BLaER1 (cell line): Measurements from ENCODE around the gene BCHE.

ENCODE experiments used
- H3K27ac ChIP-seq: shearing (Covaris generic); formaldehyde crosslinking; 2 replicates; pipeline ENCODE4 v1.8.1; 2022
- H3K27me3 ChIP-seq: shearing (Covaris generic); formaldehyde crosslinking; 2 replicates; pipeline ENCODE4 v1.8.1; 2022
- H3K36me3 ChIP-seq: shearing (Covaris generic); formaldehyde crosslinking; 2 replicates; pipeline ENCODE4 v1.8.1; 2022
- H3K4me1 ChIP-seq: shearing (Covaris generic); formaldehyde crosslinking; 2 replicates; pipeline ENCODE4 v1.8.1; 2022
- H3K4me2 ChIP-seq: shearing (Covaris generic); formaldehyde crosslinking; 2 replicates; pipeline ENCODE4 v1.8.1; 2022
- H3K4me3 ChIP-seq: shearing (Covaris generic); formaldehyde crosslinking; 2 replicates; pipeline ENCODE4 v1.8.1; 2022
- H3K9ac ChIP-seq: shearing (Covaris generic); formaldehyde crosslinking; 2 replicates; pipeline ENCODE4 v1.8.1; 2022
- H3K9me3 ChIP-seq: shearing (Covaris generic); formaldehyde crosslinking; 2 replicates; pipeline ENCODE4 v1.8.1; 2022
- H4K20me1 ChIP-seq: shearing (Covaris generic); formaldehyde crosslinking; 2 replicates; pipeline ENCODE4 v1.8.1; 2022
- Cebpa-rat ChIP-seq: shearing (Covaris generic); IDR thresholded peaks from 2 replicates; pipeline ENCODE4 v1.8.1; 2022

The BCHE gene

DNA sequence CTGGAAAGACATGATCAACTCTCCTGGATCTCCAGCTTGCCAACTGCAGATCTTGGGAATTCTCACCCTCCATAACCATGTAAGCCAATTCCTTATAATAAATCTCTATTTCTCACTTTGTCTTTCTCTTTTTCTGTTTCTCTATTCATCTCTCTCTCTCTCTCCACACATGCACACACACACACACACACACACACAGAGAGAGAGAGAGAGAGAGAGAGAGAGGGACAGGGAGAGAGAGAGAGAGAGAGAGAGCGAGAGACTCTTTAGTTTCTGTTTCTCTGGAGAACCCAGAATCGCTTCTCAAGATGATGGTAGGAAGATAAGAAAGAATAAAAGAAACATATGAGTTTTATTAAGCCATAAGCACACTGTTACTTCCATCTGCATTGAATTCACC lies 111.9 kb downstream of the BCHE start:
- no peak overlapping the region for H3K27ac ChIP-seq
- TF ChIP-seq Cebpa-rat: no peak

More for the DNA sequence above, 111.9 kb downstream of the BCHE start:
- H3K27me3 ChIP-seq: no peaks in the 10 kb centered on the region
- no peak overlapping the region for H3K4me3 ChIP-seq
- no peaks in the 10 kb centered on the region for H4K20me1 ChIP-seq
- no peaks in the 10 kb centered on the region for H3K4me1 ChIP-seq
- H3K36me3 ChIP-seq: no peaks in the 10 kb centered on the region
- H3K9me3 ChIP-seq: peaks cover 7% of the 10 kb centered on the region
- no peak overlapping the region for H3K9ac ChIP-seq
- no peak overlapping the region for H3K4me2 ChIP-seq
